Omental fat pad (tissue), 4 donors: ENCODE data around the gene COQ8A. TPM values are rescaled to one million over a fixed set of nuclear protein-coding genes. Genes with fewer than 3 reads are reported as not detected.
A peak's percentile ranks its signal among the peaks of the same experiment; 100 is the strongest.

ENCODE experiments used
- ATAC-seq: fragments of 150-250 bp; one replicate; pipeline ENCODE4 v1.9.1; 2016; ENCODE audit warnings: mild to moderate bottlenecking, moderate library complexity; ENCODE audit not compliant: low FRiP score
- DNase-seq: peaks from one replicate; pipeline ENCODE4 v3.0.0-alpha.2; 2019; ENCODE audit warnings: low spot score
- total RNA-seq, 4 donors: library from RNA; depleted of rRNA; stranded (reverse); fragments of >200 nt; gene quantifications; one replicate each; pipeline ENCODE4 v1.1.0, GENCODE V29; 2016
- TF ChIP-seq, protein P1 (sequence below), 3 donors: fragments of 450-650 bp; IDR thresholded peaks; one replicate each; pipeline ENCODE4 v1.5.1; 2016 to 2017; ENCODE audit warnings: antibody characterized with exemption in 3 of 3, mild to moderate bottlenecking in 3 of 3, moderate library complexity in 2 of 3

Gene COQ8A
- total RNA-seq, 4 donors from 2014 or later = 118 to 175 (median 140) TPM

DNA sequence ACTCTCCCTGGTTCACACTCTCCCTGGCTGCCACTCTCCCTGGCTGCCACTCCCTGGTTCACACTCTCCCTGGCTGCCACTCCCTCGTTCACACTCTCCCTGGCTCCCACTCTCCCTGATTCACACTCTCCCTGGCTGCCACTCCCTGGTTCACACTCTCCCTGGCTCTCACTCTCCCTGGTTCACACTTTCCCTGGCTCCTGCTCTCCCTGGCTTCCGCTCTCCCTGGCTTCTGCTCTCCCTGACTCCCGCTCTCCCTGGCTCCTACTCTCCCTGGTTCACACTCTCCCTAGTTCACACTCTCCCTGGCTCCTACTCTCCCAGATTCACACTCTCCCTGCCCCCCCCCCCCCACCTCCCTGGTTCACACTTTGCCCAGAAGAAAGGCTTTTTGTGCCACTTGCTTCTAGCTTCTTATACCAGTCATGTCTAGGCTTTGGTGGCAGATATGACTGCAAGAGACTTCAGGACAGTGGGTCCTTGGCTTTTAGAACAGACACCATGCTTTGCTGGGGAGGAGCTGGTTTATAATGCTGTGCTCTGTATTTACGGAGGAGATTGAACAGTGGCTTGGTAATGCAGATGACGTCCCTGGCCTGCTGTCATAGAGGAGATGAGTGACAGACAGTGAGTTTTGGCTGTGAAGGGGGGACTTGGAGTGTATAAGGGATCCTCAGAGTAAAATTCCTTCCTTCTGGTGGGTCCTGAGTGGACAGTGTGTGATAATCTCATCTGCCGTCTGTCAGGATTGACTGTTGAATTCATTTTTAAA lies 17.0 kb downstream of the COQ8A start:
- no peak for ATAC-seq

DNA sequence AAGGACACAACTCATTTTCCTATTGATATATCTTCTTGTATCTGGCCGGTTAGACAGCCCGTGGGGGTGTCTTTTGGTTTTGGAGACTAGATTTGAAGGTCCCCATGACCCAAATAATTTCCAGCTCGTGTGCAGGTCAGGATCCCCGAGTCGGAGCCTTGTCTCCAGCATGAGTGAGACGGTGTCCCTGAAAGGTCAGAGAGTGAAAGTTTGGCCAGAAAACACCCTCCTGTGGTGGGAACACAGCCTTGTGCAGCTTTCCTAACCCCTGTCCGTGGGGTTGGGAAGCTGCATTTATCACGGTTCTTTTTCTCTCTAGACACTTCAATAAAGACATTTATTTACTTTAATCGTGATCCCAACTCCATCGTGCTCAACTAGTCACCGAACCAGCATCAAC lies 17.6 kb downstream of the COQ8A start:
- no peak for ATAC-seq
- peak; percentile 9 for DNase-seq
- TF ChIP-seq, protein P1, sequence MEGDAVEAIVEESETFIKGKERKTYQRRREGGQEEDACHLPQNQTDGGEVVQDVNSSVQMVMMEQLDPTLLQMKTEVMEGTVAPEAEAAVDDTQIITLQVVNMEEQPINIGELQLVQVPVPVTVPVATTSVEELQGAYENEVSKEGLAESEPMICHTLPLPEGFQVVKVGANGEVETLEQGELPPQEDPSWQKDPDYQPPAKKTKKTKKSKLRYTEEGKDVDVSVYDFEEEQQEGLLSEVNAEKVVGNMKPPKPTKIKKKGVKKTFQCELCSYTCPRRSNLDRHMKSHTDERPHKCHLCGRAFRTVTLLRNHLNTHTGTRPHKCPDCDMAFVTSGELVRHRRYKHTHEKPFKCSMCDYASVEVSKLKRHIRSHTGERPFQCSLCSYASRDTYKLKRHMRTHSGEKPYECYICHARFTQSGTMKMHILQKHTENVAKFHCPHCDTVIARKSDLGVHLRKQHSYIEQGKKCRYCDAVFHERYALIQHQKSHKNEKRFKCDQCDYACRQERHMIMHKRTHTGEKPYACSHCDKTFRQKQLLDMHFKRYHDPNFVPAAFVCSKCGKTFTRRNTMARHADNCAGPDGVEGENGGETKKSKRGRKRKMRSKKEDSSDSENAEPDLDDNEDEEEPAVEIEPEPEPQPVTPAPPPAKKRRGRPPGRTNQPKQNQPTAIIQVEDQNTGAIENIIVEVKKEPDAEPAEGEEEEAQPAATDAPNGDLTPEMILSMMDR (IDR thresholded peaks at IDR 0.05) = no peak

More for the DNA sequence above, 17.0 kb downstream of the COQ8A start:
- TF ChIP-seq, protein P1 (IDR thresholded peaks at IDR 0.05) = no peak
- DNase-seq = no peak

DNA sequence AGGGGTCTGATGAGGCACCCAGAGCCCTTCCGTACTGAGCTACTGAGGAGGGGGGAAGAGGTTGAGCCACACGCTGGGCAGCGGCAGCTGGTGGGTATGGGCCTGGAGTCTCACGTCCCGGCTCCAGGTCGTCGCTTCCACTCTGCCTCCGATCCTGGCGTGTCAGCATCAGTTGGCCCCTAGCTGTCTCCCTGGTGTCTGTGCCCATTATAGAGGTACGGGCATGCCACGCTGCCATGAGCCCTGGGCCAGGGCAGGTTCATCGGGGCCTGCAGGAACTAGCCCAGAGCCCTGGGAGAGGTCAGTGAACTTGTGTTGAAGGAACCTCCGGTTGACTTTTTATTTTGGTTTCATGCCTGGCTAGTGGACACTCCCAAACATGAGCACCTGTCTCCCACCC lies 18.2 kb downstream of the COQ8A start:
- TF ChIP-seq, protein P1 (IDR thresholded peaks at IDR 0.05) = no peak
- ATAC-seq = no peak
- peak; percentile 6 for DNase-seq

DNA sequence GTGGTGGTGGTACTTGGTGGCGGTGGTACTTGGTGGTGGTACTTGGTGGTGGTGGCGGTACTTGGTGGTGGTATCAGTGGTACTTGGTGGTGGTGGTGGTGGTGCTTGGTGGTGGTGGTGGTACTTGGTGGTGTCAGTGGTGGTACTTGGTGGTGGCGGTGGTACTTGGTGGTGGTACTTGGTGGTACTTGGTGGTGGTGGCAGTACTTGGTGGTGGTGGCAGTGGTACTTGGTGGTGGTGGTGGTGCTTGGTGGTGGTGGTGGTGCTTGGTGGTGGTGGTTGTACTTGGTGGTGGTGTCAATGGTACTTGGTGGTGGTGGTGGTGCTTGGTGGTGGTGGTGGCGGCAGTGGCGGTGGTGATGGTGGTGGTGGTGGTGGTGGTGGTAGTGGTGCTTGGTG lies 20.2 kb downstream of the COQ8A start:
- TF ChIP-seq, protein P1 (IDR thresholded peaks at IDR 0.05) = no peak
- ATAC-seq (no peak), DNase-seq (no peak)

DNA sequence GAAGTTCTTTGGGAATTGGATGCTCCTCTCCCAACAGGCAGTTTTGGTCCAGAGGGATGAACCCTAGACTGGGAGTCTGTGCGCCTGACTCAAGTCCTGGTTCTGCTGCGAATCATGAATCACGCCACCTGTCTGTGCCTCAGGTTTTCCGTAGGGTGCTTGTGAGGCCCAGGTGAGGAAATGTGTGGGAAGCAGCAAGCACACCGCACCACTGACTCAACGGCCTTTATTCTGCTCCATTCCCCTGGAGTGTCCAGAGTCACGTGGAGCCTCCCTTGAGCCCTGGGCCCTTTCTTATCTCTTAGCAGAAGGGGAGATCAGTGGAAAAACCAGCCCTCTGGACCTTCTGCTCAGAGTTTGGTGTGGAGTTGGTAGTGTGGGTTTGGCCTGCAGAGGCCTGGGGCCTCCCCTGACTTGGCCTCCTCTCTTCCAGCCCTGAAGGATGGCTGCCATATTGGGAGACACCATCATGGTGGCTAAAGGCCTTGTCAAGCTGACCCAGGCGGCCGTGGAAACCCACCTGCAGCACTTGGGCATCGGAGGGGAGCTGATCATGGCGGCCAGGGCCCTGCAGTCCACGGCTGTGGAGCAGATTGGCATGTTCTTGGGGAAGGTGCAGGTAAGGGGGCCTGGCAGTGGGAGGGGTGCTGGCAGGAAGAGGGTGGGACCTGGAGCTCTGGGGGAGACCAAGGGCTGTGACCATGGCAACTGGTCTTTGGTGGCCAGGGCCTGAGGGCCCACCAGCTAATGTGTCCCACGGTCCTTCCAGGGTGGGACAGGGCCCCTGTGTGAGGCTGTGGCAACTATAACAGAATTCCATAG lies 21.1 kb downstream of the COQ8A start:
- no peak for ATAC-seq
- TF ChIP-seq, protein P1 (IDR thresholded peaks at IDR 0.05) = no peak
- no peak for DNase-seq

DNA sequence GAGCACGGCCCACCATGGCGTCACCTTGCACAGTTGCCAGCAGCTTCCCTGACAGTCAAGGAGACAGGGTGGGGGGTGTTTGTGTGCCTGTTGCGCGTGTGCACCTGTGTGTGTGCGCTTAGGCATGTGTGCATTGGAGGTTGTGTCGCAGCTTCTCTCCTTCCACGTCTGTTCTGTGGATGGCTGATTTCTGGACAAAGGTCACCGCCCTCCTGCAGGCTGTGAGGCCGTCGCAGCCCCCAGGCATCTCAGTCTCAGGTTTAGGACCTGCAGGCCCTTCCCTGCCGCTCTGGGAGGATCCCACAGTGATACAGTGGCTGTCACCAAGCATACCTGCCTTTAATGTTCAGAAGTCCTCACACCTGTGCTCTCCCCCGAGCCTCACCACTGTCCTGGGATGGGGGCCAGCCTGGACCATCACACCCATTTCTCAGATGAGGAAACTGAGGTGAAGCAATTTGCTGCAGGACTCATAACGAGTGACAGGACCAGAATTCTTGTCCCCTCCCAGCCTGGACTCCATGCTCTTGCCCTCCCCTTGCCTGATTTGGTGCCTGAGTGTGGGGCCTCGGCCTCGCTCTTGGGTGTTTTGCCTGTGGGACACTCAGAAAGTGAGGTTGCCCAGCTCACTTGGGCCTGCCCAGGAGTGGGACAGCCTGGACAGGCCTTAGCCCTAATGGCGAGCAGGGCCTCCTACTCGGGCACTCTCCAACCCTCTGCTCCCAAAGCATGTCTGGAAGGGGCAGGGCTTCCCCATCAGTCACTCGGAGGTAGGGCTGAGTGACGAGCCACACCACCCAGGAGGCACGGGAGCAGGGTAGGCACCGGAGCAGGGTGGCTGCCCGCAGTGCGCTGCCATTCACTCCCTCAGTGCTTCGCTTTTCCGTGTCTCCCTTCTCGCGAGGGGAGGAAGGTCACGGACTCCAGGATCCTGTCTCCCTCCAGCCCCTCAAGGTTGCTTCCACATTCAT lies 22.6 kb downstream of the COQ8A start:
- TF ChIP-seq, protein P1 (IDR thresholded peaks at IDR 0.05) = no peak
- no peak for DNase-seq
- ATAC-seq = no peak
